ENCODE measurements around the gene KRT77. TPM values are rescaled to one million over a fixed set of nuclear protein-coding genes. Genes with fewer than 3 reads are reported as not detected.
"Not testable (repeated sequence)": the region's sequence is repeated elsewhere in the genome, so short reads cannot be mapped to it uniquely, and the experiment has no call there.

The KRT77 gene
- total and polyA plus RNA-seq, 4 donors: not detected

GRCh38 chr12:52714887-52715281 lies 11.6 kb upstream of the KRT77 start:
- WGBS, 2 donors: 56 to 64% methylated on average over 4 of the region's 4 CpGs
- Histone ChIP-seq H3K27ac (ENCODE audit: low read depth in 1 of 2, low read length in 2 of 2) (no peak overlapping the region), H3K4me1 (ENCODE audit: control insufficient read depth in 1 of 2, insufficient read depth in 2 of 2, low read length in 2 of 2) (no peaks in the 10 kb centered on the region), H3K27me3 (ENCODE audit: control insufficient read depth in 1 of 2, insufficient read depth in 2 of 2, low read length in 1 of 2) (peaks cover 0 to 2% of the 10 kb centered on the region in 2 donors), H3K36me3 (ENCODE audit: control insufficient read depth in 1 of 2, insufficient read depth in 2 of 2, low read length in 1 of 2) (no peaks in the 10 kb centered on the region), H3K4me3 (ENCODE audit: low read length in 2 of 2) (no peak overlapping the region), H3K9me3 (ENCODE audit: control insufficient read depth, low read length) (peaks cover 1% of the 10 kb centered on the region)
- intact Hi-C loops (cut with DNase I): no loop called here
- DNase-seq: no peak
- no peak for ATAC-seq (ENCODE audit: low FRiP score)

GRCh38 chr12:52713960-52714886 lies 10.9 kb upstream of the KRT77 start:
- 5% methylated on average over 58 to 72 of the region's 72 CpGs for WGBS, 2 donors
- intact Hi-C loops (cut with DNase I): no loop called here
- Histone ChIP-seq H3K27me3 (ENCODE audit: control insufficient read depth in 1 of 2, insufficient read depth in 2 of 2, low read length in 1 of 2) (peaks cover 0 to 2% of the 10 kb centered on the region in 2 donors), H3K27ac (ENCODE audit: low read depth in 1 of 2, low read length in 2 of 2) (no peak overlapping the region), H3K36me3 (ENCODE audit: control insufficient read depth in 1 of 2, insufficient read depth in 2 of 2, low read length in 1 of 2) (no peaks in the 10 kb centered on the region), H3K4me3 (ENCODE audit: low read length in 2 of 2) (no peak overlapping the region), H3K9me3 (ENCODE audit: control insufficient read depth, low read length) (peaks cover 1% of the 10 kb centered on the region), H3K4me1 (ENCODE audit: control insufficient read depth in 1 of 2, insufficient read depth in 2 of 2, low read length in 2 of 2) (no peaks in the 10 kb centered on the region)
- DNase-seq: no peak
- ATAC-seq (ENCODE audit: low FRiP score): no peak

- H3K4me3 ChIP-seq (ENCODE audit: low read length in 2 of 2); H3K36me3 ChIP-seq (ENCODE audit: control insufficient read depth in 1 of 2, insufficient read depth in 2 of 2, low read length in 1 of 2); H3K9me3 ChIP-seq (ENCODE audit: control insufficient read depth, low read length); intact Hi-C loops (cut with DNase I); H3K27me3 ChIP-seq (ENCODE audit: control insufficient read depth in 1 of 2, insufficient read depth in 2 of 2, low read length in 1 of 2); ATAC-seq (ENCODE audit: low FRiP score); DNase-seq; H3K4me1 ChIP-seq (ENCODE audit: control insufficient read depth in 1 of 2, insufficient read depth in 2 of 2, low read length in 2 of 2); H3K27ac ChIP-seq (ENCODE audit: low read depth in 1 of 2, low read length in 2 of 2): not testable (repeated sequence)
- 84 to 86% methylated on average over 6 of the region's 6 CpGs for WGBS, 2 donors
Measured at GRCh38 chr12:52712122-52712521, 8.8 kb upstream of the KRT77 start.

- 95 to 100% methylated on average over 1 of the region's 1 CpG for WGBS, 2 donors
- Histone ChIP-seq H3K9me3 (ENCODE audit: control insufficient read depth, low read length) (peaks cover 1% of the 10 kb centered on the region), H3K27me3 (ENCODE audit: control insufficient read depth in 1 of 2, insufficient read depth in 2 of 2, low read length in 1 of 2) (peaks cover 0 to 2% of the 10 kb centered on the region in 2 donors), H3K27ac (ENCODE audit: low read depth in 1 of 2, low read length in 2 of 2) (no peak overlapping the region), H3K36me3 (ENCODE audit: control insufficient read depth in 1 of 2, insufficient read depth in 2 of 2, low read length in 1 of 2) (no peaks in the 10 kb centered on the region), H3K4me3 (ENCODE audit: low read length in 2 of 2) (no peak overlapping the region), H3K4me1 (ENCODE audit: control insufficient read depth in 1 of 2, insufficient read depth in 2 of 2, low read length in 2 of 2) (no peaks in the 10 kb centered on the region)
- DNase-seq: no peak
- ATAC-seq (ENCODE audit: low FRiP score): no peak
- intact Hi-C loops (cut with DNase I): no loop called here
Measured at GRCh38 chr12:52710730-52711129, 7.4 kb upstream of the KRT77 start.

- H3K4me1 ChIP-seq (ENCODE audit: control insufficient read depth in 1 of 2, insufficient read depth in 2 of 2, low read length in 2 of 2): no peaks in the 10 kb centered on the region
- H3K27ac ChIP-seq (ENCODE audit: low read depth in 1 of 2, low read length in 2 of 2): no peak overlapping the region
- H3K27me3 ChIP-seq (ENCODE audit: control insufficient read depth in 1 of 2, insufficient read depth in 2 of 2, low read length in 1 of 2): no peaks in the 10 kb centered on the region
- ATAC-seq (ENCODE audit: low FRiP score) (no peak), DNase-seq (no peak)
- intact Hi-C loops (cut with DNase I): no loop called here
- H3K4me3 ChIP-seq (ENCODE audit: low read length in 2 of 2): no peak overlapping the region
- 60 to 70% methylated on average over 4 of the region's 4 CpGs for WGBS, 2 donors
- H3K9me3 ChIP-seq (ENCODE audit: control insufficient read depth, low read length): no peaks in the 10 kb centered on the region
- H3K36me3 ChIP-seq (ENCODE audit: control insufficient read depth in 1 of 2, insufficient read depth in 2 of 2, low read length in 1 of 2): no peaks in the 10 kb centered on the region
Measured at GRCh38 chr12:52708010-52708409, 4.7 kb upstream of the KRT77 start.

- Histone ChIP-seq H3K4me1 (ENCODE audit: control insufficient read depth in 1 of 2, insufficient read depth in 2 of 2, low read length in 2 of 2) (no peaks in the 10 kb centered on the region), H3K27me3 (ENCODE audit: control insufficient read depth in 1 of 2, insufficient read depth in 2 of 2, low read length in 1 of 2) (no peaks in the 10 kb centered on the region), H3K9me3 (ENCODE audit: control insufficient read depth, low read length) (no peaks in the 10 kb centered on the region), H3K36me3 (ENCODE audit: control insufficient read depth in 1 of 2, insufficient read depth in 2 of 2, low read length in 1 of 2) (no peaks in the 10 kb centered on the region), H3K27ac (ENCODE audit: low read depth in 1 of 2, low read length in 2 of 2) (no peak overlapping the region), H3K4me3 (ENCODE audit: low read length in 2 of 2) (no peak overlapping the region)
- DNase-seq (no peak), ATAC-seq (ENCODE audit: low FRiP score) (no peak)
- 28 to 36% methylated on average over 7 of the region's 7 CpGs for WGBS, 2 donors
- intact Hi-C loops (cut with DNase I): no loop called here
Measured at GRCh38 chr12:52704464-52704863, 1.1 kb upstream of the KRT77 start.

- 56 to 69% methylated on average over 1 of the region's 1 CpG for WGBS, 2 donors
- H3K4me3 ChIP-seq (ENCODE audit: low read length in 2 of 2): no peak overlapping the region
- H3K36me3 ChIP-seq (ENCODE audit: control insufficient read depth in 1 of 2, insufficient read depth in 2 of 2, low read length in 1 of 2): no peaks in the 10 kb centered on the region
- no peaks in the 10 kb centered on the region for H3K9me3 ChIP-seq (ENCODE audit: control insufficient read depth, low read length)
- intact Hi-C loops (cut with DNase I): no loop called here
- H3K27ac ChIP-seq (ENCODE audit: low read depth in 1 of 2, low read length in 2 of 2): no peak overlapping the region
- ATAC-seq (ENCODE audit: low FRiP score): no peak
- no peaks in the 10 kb centered on the region for H3K4me1 ChIP-seq (ENCODE audit: control insufficient read depth in 1 of 2, insufficient read depth in 2 of 2, low read length in 2 of 2)
- H3K27me3 ChIP-seq (ENCODE audit: control insufficient read depth in 1 of 2, insufficient read depth in 2 of 2, low read length in 1 of 2): no peaks in the 10 kb centered on the region
- DNase-seq: no peak
Measured at GRCh38 chr12:52703878-52704277, 554 bp upstream of the KRT77 start.

- H3K9me3 ChIP-seq (ENCODE audit: control insufficient read depth, low read length): no peaks in the 10 kb centered on the region
- no peaks in the 10 kb centered on the region for H3K36me3 ChIP-seq (ENCODE audit: control insufficient read depth in 1 of 2, insufficient read depth in 2 of 2, low read length in 1 of 2)
- 78 to 85% methylated on average over 2 of the region's 2 CpGs for WGBS, 2 donors
- no peak overlapping the region for H3K4me3 ChIP-seq (ENCODE audit: low read length in 2 of 2)
- no peak for ATAC-seq (ENCODE audit: low FRiP score)
- H3K4me1 ChIP-seq (ENCODE audit: control insufficient read depth in 1 of 2, insufficient read depth in 2 of 2, low read length in 2 of 2): no peaks in the 10 kb centered on the region
- no peak overlapping the region for H3K27ac ChIP-seq (ENCODE audit: low read depth in 1 of 2, low read length in 2 of 2)
- no peak for DNase-seq
- H3K27me3 ChIP-seq (ENCODE audit: control insufficient read depth in 1 of 2, insufficient read depth in 2 of 2, low read length in 1 of 2): no peaks in the 10 kb centered on the region
- intact Hi-C loops (cut with DNase I): no loop called here
Measured at GRCh38 chr12:52702338-52702737, 986 bp downstream of the KRT77 start.

- DNase-seq: no peak
- WGBS, 2 donors: 85 to 89% methylated on average over 12 of the region's 12 CpGs
- no peaks in the 10 kb centered on the region for H3K9me3 ChIP-seq (ENCODE audit: control insufficient read depth, low read length)
- ATAC-seq (ENCODE audit: low FRiP score): no peak
- no peaks in the 10 kb centered on the region for H3K36me3 ChIP-seq (ENCODE audit: control insufficient read depth in 1 of 2, insufficient read depth in 2 of 2, low read length in 1 of 2)
- intact Hi-C loops (cut with DNase I): no loop called here
- H3K27ac ChIP-seq (ENCODE audit: low read depth in 1 of 2, low read length in 2 of 2): no peak overlapping the region
- no peaks in the 10 kb centered on the region for H3K27me3 ChIP-seq (ENCODE audit: control insufficient read depth in 1 of 2, insufficient read depth in 2 of 2, low read length in 1 of 2)
- H3K4me3 ChIP-seq (ENCODE audit: low read length in 2 of 2): no peak overlapping the region
- no peaks in the 10 kb centered on the region for H3K4me1 ChIP-seq (ENCODE audit: control insufficient read depth in 1 of 2, insufficient read depth in 2 of 2, low read length in 2 of 2)
Measured at GRCh38 chr12:52701281-52701680, 2.0 kb downstream of the KRT77 start.

All from aorta (tissue), 5 donors.